Mammary epithelial cell (primary cell): ENCODE measurements around the gene UGT1A5.

Experiments
- EZH2 ChIP-seq: IDR thresholded peaks from 2 replicates; pipeline ENCODE4 v1.6.1; 2012; ENCODE audit warnings: low read length, inconsistent platforms, borderline replicate concordance
- TF ChIP-seq, protein P1 (sequence below), 2 donors: IDR thresholded peaks in 1 of 2; conservative IDR thresholded peaks in 1 of 2; 2 replicates each; pipeline ENCODE4 v1.5.1; 2011 to 2012; ENCODE audit warnings: inconsistent platforms in 2 of 2, low read length in 2 of 2, mild to moderate bottlenecking in 2 of 2, control low read depth in 1 of 2, low read depth in 1 of 2; ENCODE audit not compliant: insufficient read depth in 1 of 2; ENCODE audit errors: extremely low read depth in 1 of 2

DNA sequence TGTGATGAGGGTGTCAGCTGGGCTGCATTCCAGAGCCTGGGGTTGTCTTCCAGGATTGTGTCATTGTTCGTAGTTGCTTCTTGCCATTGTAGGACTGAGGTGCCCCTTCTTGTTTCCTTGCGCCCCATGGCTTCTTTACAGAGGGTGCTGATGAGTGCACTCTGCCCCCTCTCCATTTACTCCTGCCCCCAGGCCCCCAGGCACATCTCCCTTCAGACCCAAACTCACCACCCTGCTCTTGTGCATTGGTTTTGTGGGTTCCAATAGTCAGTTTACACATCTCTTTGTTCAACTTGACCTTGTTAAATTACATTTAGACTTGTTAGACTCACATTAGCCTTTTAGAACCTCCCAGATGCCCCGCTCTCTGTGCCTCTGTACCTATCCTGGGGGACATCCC, 108.5 kb downstream of the UGT1A5 start:
- TF ChIP-seq, protein P1, sequence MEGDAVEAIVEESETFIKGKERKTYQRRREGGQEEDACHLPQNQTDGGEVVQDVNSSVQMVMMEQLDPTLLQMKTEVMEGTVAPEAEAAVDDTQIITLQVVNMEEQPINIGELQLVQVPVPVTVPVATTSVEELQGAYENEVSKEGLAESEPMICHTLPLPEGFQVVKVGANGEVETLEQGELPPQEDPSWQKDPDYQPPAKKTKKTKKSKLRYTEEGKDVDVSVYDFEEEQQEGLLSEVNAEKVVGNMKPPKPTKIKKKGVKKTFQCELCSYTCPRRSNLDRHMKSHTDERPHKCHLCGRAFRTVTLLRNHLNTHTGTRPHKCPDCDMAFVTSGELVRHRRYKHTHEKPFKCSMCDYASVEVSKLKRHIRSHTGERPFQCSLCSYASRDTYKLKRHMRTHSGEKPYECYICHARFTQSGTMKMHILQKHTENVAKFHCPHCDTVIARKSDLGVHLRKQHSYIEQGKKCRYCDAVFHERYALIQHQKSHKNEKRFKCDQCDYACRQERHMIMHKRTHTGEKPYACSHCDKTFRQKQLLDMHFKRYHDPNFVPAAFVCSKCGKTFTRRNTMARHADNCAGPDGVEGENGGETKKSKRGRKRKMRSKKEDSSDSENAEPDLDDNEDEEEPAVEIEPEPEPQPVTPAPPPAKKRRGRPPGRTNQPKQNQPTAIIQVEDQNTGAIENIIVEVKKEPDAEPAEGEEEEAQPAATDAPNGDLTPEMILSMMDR (conservative IDR thresholded peaks at IDR 0.05 in 1 of 2, IDR thresholded peaks at IDR 0.05 in 1 of 2; ENCODE audit: extremely low read depth in 1 of 2, insufficient read depth in 1 of 2, low read depth in 1 of 2, low read length in 2 of 2), result no peak
- no peak for TF ChIP-seq EZH2
